ENCODE measurements around the gene GNAZ.
A peak's percentile ranks its signal among the peaks of the same experiment; 100 is the strongest.

Gene GNAZ

DNA sequence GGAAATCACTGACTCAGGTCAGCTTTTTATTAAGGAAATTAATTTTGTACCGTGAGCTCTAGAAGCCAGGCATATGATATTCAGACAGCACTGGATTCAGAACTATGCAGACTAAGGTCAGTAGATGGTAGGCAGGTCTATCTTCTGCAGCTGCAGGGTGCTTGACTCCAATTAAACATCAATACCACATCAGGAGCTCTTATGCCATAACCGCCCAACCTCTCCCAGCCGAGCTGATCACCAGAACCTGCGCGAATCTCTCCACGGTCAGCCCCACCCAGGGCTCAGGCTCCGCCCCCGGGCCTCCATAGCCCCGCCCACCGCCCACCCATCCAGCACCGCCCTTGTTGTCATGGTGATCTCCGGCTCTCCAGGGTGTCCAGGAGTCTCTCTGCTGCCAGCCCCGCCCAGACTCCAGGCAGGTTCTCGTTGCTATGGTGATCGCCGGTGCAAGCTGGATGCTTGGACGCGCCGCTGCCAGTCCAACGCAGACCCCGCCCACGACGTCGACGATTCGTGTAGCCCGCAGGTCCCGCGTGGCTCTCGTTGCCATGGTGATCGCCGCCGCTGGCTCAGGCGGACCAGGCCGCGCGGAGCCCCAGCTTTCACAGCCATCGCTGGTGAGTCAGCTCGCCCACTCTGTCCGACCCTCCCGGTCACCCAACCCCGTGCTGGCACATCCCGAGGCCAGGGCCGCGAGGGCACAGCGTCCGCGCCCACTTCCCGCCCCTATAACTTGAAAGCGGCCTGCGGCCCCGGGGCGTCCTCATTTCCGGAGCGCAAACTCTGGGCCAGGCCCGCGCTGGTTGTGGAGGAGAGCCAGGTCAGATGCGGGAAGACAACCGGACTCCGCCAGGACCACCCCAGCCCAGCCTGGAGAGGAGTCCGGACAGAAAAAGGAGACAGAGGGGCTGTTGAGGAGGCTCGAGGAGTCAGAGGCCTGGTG is 74.9 kb downstream of the GNAZ start, which contains the start of gene RAB36:
TSS of gene RAB36 (plus strand) at position 546 of the 946 bp plus-strand sequence. CDS start 1,140 bp downstream, outside the sequence.
- Histone ChIP-seq H3K27me3 (replicated peaks; ENCODE audit: control insufficient read depth, insufficient read depth, low read length, poor library complexity, severe bottlenecking) (no peaks in the 10 kb centered on the region), H3K9me3 (ENCODE audit: control insufficient read depth, low read length) (no peaks in the 10 kb centered on the region), H3K4me1 (ENCODE audit: control insufficient read depth, insufficient read depth, low read length, poor library complexity, severe bottlenecking) (peaks cover 33% of the 10 kb centered on the region), H3K27ac (ENCODE audit: insufficient read depth, low read length, poor library complexity, severe bottlenecking) (peak within 1 kb of the TSS; percentile 79), H3K4me3 (ENCODE audit: insufficient read depth, low read depth, low read length, poor library complexity, severe bottlenecking) (peak within 1 kb of the TSS; percentile 37), H3K36me3 (ENCODE audit: control insufficient read depth, insufficient read depth, low read length) (no peaks in the 10 kb centered on the region)
- DNase-seq, result peak; percentile 93 to 98 (median 98)

DNA sequence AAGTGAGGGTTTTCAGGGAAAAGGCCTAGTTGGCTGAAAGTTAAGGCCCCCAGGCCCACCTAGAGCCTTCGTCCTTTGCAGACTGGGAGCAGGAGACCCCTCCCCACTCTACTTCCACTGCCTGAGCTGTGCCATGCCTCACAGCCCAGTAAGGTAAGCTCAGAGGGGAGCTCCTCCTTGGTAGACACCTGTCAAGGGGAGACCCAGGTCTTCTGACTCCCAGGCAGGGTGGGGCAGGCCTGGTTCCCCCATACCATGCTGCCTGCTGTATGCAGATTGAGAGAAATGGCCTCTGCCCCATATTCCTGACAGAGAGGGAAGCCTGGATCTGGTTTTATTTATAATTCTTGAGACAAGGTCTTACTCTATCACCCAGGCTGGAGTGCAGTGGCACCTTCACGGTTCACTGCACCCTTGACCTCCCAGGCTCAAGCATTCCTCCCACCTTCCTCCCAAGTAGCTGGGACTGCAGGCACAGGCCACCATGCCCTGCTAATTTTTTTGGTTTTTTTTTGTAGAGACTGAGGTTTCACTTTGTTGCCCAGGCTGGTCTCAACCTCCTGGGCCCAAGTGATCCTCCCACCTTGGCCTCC is 75.7 kb downstream of the GNAZ start:
- Histone ChIP-seq H3K36me3 (ENCODE audit: control insufficient read depth, insufficient read depth, low read length) (no peaks in the 10 kb centered on the region), H3K27me3 (replicated peaks; ENCODE audit: control insufficient read depth, insufficient read depth, low read length, poor library complexity, severe bottlenecking) (no peaks in the 10 kb centered on the region), H3K9me3 (ENCODE audit: control insufficient read depth, low read length) (no peaks in the 10 kb centered on the region), H3K4me1 (ENCODE audit: control insufficient read depth, insufficient read depth, low read length, poor library complexity, severe bottlenecking) (peaks cover 30% of the 10 kb centered on the region), H3K27ac (ENCODE audit: insufficient read depth, low read length, poor library complexity, severe bottlenecking) (peak overlapping the region; percentile 79), H3K4me3 (ENCODE audit: insufficient read depth, low read depth, low read length, poor library complexity, severe bottlenecking) (no peak overlapping the region)
- DNase-seq, result no peak

DNA sequence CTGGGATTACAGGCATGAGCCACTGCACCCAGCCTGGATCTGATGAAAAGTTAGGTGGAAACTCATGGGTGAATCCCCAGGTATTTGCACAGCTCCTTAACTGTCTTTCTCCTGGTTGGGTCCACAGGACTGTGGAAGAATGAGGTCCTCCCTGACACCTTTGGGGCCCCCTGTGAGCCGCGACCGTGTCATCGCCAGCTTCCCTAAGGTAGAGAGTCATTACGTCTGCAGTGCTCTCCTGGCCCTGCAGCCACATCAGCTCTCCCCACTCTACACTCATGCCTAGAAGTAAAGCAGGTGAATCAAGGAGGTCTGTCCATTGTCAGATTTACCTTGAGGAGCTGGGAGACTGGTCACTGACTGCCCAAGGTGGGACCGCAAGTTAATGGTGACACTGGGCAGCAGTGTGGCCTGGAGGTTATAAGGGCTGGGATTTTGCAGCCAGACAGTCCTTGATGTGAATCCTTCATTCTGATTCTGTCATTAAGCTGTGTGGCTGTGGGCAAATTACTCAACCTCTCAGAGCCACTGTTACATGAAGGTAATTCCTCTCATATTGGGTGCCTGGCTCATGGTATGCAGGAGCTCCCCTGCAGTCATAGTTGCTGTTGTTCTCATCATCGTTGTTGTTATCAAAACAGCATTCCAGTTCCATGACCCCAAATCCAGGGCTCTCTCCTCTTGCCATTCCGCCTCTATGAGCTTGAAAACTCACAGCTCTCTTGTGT is 76.3 kb downstream of the GNAZ start:
- DNase-seq, result no peak
- Histone ChIP-seq H3K27ac (ENCODE audit: insufficient read depth, low read length, poor library complexity, severe bottlenecking) (no peak overlapping the region), H3K27me3 (replicated peaks; ENCODE audit: control insufficient read depth, insufficient read depth, low read length, poor library complexity, severe bottlenecking) (no peaks in the 10 kb centered on the region), H3K36me3 (ENCODE audit: control insufficient read depth, insufficient read depth, low read length) (no peaks in the 10 kb centered on the region), H3K9me3 (ENCODE audit: control insufficient read depth, low read length) (no peaks in the 10 kb centered on the region), H3K4me3 (ENCODE audit: insufficient read depth, low read depth, low read length, poor library complexity, severe bottlenecking) (no peak overlapping the region), H3K4me1 (ENCODE audit: control insufficient read depth, insufficient read depth, low read length, poor library complexity, severe bottlenecking) (peaks cover 25% of the 10 kb centered on the region)

DNA sequence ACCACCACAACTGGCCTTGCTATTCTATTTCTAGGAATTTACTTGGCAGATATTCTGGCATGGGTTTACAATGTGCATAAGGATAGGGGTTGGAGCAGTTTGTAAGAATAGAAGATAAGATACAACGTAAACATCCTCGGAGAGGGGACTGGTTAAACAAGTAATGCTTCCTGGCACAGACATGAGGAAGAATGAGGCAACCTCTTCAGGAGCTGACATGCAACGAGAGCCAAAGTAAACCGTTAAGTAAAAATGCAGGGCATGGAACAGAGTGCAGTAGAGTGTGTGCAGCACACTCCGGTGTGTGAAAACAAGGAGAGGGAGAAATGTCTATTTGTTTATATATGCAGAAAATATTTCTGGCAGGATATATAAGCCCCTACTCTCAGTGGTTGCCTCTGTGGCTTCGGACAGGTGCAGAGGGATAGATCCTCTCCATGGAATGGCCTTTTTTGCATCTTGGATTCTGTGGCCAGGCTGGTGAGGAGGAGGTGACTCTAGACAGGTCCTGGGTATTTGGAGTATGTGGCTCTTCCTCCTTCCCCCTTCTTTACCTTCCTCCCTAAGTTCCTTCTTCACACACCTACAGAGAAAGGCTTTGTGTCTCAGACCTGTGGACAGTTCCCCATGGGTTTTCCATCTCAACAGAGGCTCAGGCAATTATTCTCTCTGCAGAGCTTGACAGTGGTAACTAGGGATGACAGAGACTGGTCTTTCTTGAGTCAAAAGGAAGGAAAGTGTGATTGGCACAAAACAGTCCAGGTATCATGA is 77.5 kb downstream of the GNAZ start:
- Histone ChIP-seq H3K4me1 (ENCODE audit: control insufficient read depth, insufficient read depth, low read length, poor library complexity, severe bottlenecking) (peaks cover 16% of the 10 kb centered on the region), H3K36me3 (ENCODE audit: control insufficient read depth, insufficient read depth, low read length) (no peaks in the 10 kb centered on the region), H3K4me3 (ENCODE audit: insufficient read depth, low read depth, low read length, poor library complexity, severe bottlenecking) (no peak overlapping the region), H3K9me3 (ENCODE audit: control insufficient read depth, low read length) (no peaks in the 10 kb centered on the region), H3K27me3 (replicated peaks; ENCODE audit: control insufficient read depth, insufficient read depth, low read length, poor library complexity, severe bottlenecking) (no peaks in the 10 kb centered on the region), H3K27ac (ENCODE audit: insufficient read depth, low read length, poor library complexity, severe bottlenecking) (no peak overlapping the region)
- no peak for DNase-seq

DNA sequence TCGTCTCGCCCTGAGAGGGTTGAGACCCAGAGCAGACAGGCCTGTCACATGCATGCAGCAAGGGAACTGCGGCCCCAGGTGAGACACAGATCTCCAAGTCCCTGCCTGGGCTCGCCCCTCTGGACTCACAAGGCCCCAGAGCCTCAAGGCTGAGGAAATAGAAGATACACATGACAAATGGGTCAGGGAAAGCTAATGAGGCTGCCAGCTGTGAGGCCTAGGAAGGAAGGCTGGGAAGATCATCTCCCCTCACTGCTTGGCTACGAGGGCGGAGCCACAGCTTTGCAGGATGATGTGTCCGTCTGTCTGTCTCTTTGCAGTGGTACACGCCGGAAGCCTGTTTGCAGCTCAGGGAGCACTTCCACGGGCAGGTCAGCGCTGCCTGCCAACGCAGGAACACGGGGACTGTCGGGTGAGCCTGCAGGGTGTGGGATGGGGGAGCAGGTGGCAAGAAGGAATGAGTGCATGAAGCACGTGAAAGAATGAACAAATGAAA is 79.5 kb downstream of the GNAZ start:
- Histone ChIP-seq H3K4me3 (ENCODE audit: insufficient read depth, low read depth, low read length, poor library complexity, severe bottlenecking) (no peak overlapping the region), H3K4me1 (ENCODE audit: control insufficient read depth, insufficient read depth, low read length, poor library complexity, severe bottlenecking) (peaks cover 10% of the 10 kb centered on the region), H3K27me3 (replicated peaks; ENCODE audit: control insufficient read depth, insufficient read depth, low read length, poor library complexity, severe bottlenecking) (no peaks in the 10 kb centered on the region), H3K27ac (ENCODE audit: insufficient read depth, low read length, poor library complexity, severe bottlenecking) (no peak overlapping the region), H3K9me3 (ENCODE audit: control insufficient read depth, low read length) (no peaks in the 10 kb centered on the region), H3K36me3 (ENCODE audit: control insufficient read depth, insufficient read depth, low read length) (no peaks in the 10 kb centered on the region)
- no peak for DNase-seq

DNA sequence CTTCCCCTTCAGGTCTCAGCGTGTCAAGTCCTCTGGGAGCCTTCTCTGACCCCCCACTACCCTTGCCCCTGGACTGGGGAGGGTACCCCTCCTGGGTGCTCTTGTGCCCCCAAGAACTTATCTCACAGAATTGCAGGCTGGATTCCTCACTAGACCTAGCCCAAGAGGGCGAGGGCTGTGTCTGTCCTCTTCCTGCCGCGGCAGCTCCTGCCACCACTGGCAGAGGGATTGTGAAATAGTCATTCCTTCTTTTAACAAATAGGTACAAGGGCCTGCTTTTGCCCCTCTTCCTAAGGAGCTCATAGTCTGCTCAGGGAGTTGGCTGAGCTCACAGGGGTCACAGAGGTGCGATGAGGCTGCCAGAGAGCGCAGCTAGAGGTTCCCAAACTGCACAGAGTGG is 80.4 kb downstream of the GNAZ start:
- no peaks in the 10 kb centered on the region for H3K27me3 ChIP-seq (replicated peaks; ENCODE audit: control insufficient read depth, insufficient read depth, low read length, poor library complexity, severe bottlenecking)
- peaks cover 5% of the 10 kb centered on the region for H3K4me1 ChIP-seq (ENCODE audit: control insufficient read depth, insufficient read depth, low read length, poor library complexity, severe bottlenecking)
- H3K4me3 ChIP-seq (ENCODE audit: insufficient read depth, low read depth, low read length, poor library complexity, severe bottlenecking), result no peak overlapping the region
- DNase-seq, result no peak
- H3K27ac ChIP-seq (ENCODE audit: insufficient read depth, low read length, poor library complexity, severe bottlenecking), result no peak overlapping the region
- H3K36me3 ChIP-seq (ENCODE audit: control insufficient read depth, insufficient read depth, low read length), result no peaks in the 10 kb centered on the region
- H3K9me3 ChIP-seq (ENCODE audit: control insufficient read depth, low read length), result no peaks in the 10 kb centered on the region

DNA sequence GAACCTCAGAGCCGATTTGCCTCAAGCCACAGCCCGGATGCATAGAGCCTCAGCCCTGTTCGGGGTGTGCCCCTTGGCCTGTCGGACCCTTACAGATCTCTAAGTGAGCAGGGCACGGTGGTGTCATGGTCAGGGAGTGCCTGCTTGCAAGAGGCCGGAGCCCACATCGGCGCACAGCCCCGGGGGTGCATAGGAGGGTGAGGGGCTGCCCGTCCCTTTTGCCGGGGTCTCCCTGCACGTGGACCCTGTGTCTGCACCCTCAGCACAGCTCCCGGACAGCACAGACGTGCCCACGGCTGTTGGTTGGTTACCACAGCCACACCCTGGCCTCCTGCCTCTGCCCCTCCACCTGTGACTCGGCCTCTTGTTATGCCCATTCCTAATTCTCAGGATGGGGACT is 81.5 kb downstream of the GNAZ start:
- Histone ChIP-seq H3K4me3 (ENCODE audit: insufficient read depth, low read depth, low read length, poor library complexity, severe bottlenecking) (no peak overlapping the region), H3K27ac (ENCODE audit: insufficient read depth, low read length, poor library complexity, severe bottlenecking) (no peak overlapping the region), H3K27me3 (replicated peaks; ENCODE audit: control insufficient read depth, insufficient read depth, low read length, poor library complexity, severe bottlenecking) (no peaks in the 10 kb centered on the region), H3K4me1 (ENCODE audit: control insufficient read depth, insufficient read depth, low read length, poor library complexity, severe bottlenecking) (peaks cover 3% of the 10 kb centered on the region), H3K36me3 (ENCODE audit: control insufficient read depth, insufficient read depth, low read length) (no peaks in the 10 kb centered on the region), H3K9me3 (ENCODE audit: control insufficient read depth, low read length) (no peaks in the 10 kb centered on the region)
- DNase-seq, result no peak

DNA sequence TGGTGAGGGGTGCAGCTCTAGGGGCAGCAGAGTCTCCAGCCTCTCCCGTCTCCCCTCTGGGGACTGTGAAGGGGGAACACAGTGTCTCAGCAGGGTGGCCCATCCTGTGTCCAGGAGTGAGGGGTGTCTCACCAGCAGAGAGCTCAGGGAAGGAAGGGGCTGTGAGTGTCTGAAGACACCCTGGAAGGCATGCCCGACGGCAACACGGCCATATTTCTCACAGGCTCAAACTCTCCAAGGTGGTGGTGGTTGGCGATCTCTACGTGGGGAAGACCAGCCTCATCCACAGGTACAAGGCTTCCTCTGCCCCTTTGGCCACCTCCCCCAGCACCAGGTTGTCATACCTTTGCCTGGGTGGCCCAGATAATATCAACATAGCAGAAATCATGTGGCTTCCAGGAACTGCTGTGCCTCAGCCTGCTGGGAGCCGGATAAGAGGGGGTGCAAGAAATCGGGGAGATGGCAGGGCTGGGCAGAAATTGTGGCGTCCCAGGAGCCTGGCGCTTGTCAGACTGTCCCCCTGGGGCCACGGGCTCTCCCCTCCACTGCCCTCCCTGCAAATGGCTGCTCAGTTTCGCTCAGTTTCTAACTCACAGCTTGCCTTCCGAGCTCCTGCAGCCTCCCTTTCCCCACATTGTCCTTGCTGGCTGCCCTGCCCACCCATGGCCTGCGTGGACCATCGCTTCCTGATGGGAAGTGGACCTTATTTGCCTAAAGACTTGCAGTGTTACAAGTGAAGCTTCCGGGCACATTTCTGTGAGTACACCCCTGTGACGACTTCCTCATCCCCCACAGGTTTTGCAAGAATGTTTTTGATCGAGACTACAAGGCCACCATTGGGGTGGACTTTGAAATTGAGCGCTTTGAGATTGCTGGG is 82.2 kb downstream of the GNAZ start:
- Histone ChIP-seq H3K27ac (ENCODE audit: insufficient read depth, low read length, poor library complexity, severe bottlenecking) (no peak overlapping the region), H3K4me1 (ENCODE audit: control insufficient read depth, insufficient read depth, low read length, poor library complexity, severe bottlenecking) (peaks cover 3% of the 10 kb centered on the region), H3K27me3 (replicated peaks; ENCODE audit: control insufficient read depth, insufficient read depth, low read length, poor library complexity, severe bottlenecking) (no peaks in the 10 kb centered on the region), H3K4me3 (ENCODE audit: insufficient read depth, low read depth, low read length, poor library complexity, severe bottlenecking) (no peak overlapping the region), H3K9me3 (ENCODE audit: control insufficient read depth, low read length) (no peaks in the 10 kb centered on the region), H3K36me3 (ENCODE audit: control insufficient read depth, insufficient read depth, low read length) (no peaks in the 10 kb centered on the region)
- no peak for DNase-seq

DNA sequence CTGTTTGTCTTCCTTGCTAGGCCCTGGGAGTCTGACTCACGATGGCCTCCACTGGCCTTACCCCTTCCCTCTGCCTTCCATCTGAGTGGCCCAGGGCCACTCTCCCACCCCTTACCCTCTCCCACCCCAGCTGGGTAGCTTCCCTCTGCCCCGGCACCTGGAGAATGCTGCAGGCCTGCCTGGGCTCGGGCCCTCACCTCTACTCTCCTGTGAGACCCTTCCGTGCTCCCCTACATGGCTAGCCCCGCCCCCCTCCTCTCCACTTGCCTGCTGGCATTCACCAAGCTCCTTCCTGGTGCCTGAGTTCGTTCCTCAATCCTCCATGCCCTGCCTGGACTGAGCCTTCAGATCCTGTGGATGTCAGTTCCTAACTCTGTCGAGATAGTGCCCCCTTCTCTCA is 83.7 kb downstream of the GNAZ start:
- no peaks in the 10 kb centered on the region for H3K9me3 ChIP-seq (ENCODE audit: control insufficient read depth, low read length)
- H3K36me3 ChIP-seq (ENCODE audit: control insufficient read depth, insufficient read depth, low read length), result no peaks in the 10 kb centered on the region
- no peak for DNase-seq
- peaks cover 3% of the 10 kb centered on the region for H3K4me1 ChIP-seq (ENCODE audit: control insufficient read depth, insufficient read depth, low read length, poor library complexity, severe bottlenecking)
- no peak overlapping the region for H3K4me3 ChIP-seq (ENCODE audit: insufficient read depth, low read depth, low read length, poor library complexity, severe bottlenecking)
- H3K27ac ChIP-seq (ENCODE audit: insufficient read depth, low read length, poor library complexity, severe bottlenecking), result no peak overlapping the region
- H3K27me3 ChIP-seq (replicated peaks; ENCODE audit: control insufficient read depth, insufficient read depth, low read length, poor library complexity, severe bottlenecking), result no peaks in the 10 kb centered on the region

Measured in effector memory CD4-positive, alpha-beta T cell (primary cell).